ENCODE measurements around the gene OR3A3. TPM values are rescaled to one million over a fixed set of nuclear protein-coding genes. Genes with fewer than 3 reads are reported as not detected.
"Not testable (repeated sequence)": the region's sequence is repeated elsewhere in the genome, so short reads cannot be mapped to it uniquely, and the experiment has no call there.

Gene OR3A3
- not detected for total RNA-seq
- long read RNA-seq, donor 1 = 0 reads
- long read RNA-seq, donor 2 = 0 reads

DNA sequence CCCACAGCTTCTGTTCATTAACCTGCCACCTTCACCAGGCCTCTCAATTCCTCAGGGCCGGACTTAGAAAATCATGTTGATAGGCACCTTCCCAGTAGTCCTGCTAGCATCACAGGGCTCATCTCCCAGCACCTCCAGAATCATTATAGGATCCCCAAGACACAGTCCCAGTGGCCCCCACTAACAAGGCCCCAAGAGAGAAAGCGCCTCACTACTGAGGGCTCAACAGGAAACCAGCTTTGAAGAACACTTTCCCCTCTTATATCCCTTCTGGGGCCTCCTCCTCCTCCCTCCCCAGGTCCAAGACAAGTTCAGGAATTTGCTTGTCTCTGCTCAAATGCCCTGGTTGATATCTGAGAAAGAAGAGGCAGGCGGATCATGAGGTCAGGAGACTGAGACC lies at the start of gene OR3A3:
OR3A3 (plus strand) TSS at position 301 of the 400 bp plus-strand sequence.
- ATAC-seq (no peak), DNase-seq (no peak)
- Histone ChIP-seq H3K4me3 (no peak within 1 kb of the TSS), H3K4me1 (ENCODE audit: low read depth) (no peaks in the 10 kb centered on the region), H3K9me3 (no peaks in the 10 kb centered on the region), H3K36me3 (ENCODE audit: low read depth) (no peaks in the 10 kb centered on the region)
- intact Hi-C loops (cut with DNase I, micrococcal nuclease) = no loop called here
- TF ChIP-seq, protein P1, sequence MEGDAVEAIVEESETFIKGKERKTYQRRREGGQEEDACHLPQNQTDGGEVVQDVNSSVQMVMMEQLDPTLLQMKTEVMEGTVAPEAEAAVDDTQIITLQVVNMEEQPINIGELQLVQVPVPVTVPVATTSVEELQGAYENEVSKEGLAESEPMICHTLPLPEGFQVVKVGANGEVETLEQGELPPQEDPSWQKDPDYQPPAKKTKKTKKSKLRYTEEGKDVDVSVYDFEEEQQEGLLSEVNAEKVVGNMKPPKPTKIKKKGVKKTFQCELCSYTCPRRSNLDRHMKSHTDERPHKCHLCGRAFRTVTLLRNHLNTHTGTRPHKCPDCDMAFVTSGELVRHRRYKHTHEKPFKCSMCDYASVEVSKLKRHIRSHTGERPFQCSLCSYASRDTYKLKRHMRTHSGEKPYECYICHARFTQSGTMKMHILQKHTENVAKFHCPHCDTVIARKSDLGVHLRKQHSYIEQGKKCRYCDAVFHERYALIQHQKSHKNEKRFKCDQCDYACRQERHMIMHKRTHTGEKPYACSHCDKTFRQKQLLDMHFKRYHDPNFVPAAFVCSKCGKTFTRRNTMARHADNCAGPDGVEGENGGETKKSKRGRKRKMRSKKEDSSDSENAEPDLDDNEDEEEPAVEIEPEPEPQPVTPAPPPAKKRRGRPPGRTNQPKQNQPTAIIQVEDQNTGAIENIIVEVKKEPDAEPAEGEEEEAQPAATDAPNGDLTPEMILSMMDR (IDR thresholded peaks at IDR 0.05) = no peak

DNA sequence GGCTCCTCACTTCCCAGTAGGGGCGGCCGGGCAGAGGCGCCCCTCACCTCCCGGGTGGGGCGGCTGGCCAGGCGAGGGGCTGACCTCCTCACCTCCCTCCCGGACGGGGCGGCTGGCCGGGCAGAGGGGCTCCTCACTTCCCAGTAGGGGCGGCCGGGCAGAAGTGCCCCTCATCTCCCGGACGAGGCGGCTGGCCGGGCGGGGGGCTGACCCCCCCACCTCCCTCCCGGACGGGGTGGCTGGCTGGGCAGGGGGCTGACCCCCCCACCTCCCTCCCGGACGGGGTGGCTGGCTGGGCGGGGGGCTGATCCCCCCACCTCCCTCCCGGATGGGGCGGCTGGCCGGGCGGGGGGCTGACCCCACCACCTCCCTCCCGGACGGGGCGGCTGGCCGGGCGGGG lies 40.0 kb upstream of the OR3A3 start:
- DNase-seq; ATAC-seq; H3K4me3 ChIP-seq; H3K36me3 ChIP-seq (ENCODE audit: low read depth); H3K4me1 ChIP-seq (ENCODE audit: low read depth); intact Hi-C loops (cut with DNase I, micrococcal nuclease): not testable (repeated sequence)
- peaks cover 12% of the 10 kb centered on the region for H3K9me3 ChIP-seq

DNA sequence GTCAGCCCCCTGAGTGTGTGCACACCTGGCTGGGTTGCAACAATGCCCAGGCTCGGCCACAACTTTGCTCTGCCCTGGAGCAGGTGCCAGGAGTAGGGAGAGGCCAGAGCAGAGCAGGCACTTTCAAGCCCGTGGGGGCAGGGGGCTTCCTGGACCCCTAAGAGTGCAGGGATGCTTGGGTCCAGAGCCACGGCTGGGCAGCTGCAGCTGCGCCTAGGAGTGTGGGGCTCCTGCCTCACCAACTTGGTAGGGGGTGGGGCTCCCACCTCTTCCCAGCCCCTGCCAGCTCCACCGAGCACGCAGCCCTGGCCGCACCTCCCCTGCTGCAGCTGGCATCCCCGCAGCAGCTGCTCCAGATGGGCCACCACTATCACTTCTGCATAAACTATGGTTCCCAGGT lies 32.8 kb upstream of the OR3A3 start:
- ATAC-seq = no peak
- peaks cover 8% of the 10 kb centered on the region for H3K9me3 ChIP-seq
- no peaks in the 10 kb centered on the region for H3K36me3 ChIP-seq (ENCODE audit: low read depth)
- DNase-seq = no peak
- TF ChIP-seq, protein P1 (IDR thresholded peaks at IDR 0.05) = no peak
- H3K4me1 ChIP-seq (ENCODE audit: low read depth) = no peaks in the 10 kb centered on the region
- intact Hi-C loops (cut with DNase I, micrococcal nuclease) = no loop called here
- H3K4me3 ChIP-seq = no peak overlapping the region

DNA sequence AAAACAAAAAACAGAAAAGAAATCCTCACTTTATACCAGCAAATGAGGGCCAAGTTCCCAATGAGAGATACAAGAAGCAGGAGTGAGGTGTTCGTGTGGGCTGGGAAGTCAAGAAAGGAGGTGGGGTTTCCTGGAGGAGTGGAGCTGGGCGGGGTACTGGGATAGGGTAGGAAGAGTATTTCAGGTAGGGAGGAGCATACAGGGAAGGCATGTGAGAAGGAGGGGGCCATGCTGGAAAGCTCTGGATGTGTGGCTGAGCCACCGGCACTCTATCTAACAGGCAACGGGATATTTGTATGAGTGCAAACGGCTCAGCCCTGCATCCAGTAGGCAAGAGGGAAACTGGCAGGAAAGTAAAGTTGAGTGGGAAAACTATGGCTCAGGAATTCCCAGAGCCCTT lies 29.2 kb upstream of the OR3A3 start:
- DNase-seq (no peak), ATAC-seq (no peak)
- intact Hi-C loops (cut with DNase I, micrococcal nuclease) = no loop called here
- no peaks in the 10 kb centered on the region for H3K4me1 ChIP-seq (ENCODE audit: low read depth)
- TF ChIP-seq, protein P1 (IDR thresholded peaks at IDR 0.05) = no peak
- H3K36me3 ChIP-seq (ENCODE audit: low read depth) = no peaks in the 10 kb centered on the region
- no peaks in the 10 kb centered on the region for H3K9me3 ChIP-seq
- H3K4me3 ChIP-seq = no peak overlapping the region

DNA sequence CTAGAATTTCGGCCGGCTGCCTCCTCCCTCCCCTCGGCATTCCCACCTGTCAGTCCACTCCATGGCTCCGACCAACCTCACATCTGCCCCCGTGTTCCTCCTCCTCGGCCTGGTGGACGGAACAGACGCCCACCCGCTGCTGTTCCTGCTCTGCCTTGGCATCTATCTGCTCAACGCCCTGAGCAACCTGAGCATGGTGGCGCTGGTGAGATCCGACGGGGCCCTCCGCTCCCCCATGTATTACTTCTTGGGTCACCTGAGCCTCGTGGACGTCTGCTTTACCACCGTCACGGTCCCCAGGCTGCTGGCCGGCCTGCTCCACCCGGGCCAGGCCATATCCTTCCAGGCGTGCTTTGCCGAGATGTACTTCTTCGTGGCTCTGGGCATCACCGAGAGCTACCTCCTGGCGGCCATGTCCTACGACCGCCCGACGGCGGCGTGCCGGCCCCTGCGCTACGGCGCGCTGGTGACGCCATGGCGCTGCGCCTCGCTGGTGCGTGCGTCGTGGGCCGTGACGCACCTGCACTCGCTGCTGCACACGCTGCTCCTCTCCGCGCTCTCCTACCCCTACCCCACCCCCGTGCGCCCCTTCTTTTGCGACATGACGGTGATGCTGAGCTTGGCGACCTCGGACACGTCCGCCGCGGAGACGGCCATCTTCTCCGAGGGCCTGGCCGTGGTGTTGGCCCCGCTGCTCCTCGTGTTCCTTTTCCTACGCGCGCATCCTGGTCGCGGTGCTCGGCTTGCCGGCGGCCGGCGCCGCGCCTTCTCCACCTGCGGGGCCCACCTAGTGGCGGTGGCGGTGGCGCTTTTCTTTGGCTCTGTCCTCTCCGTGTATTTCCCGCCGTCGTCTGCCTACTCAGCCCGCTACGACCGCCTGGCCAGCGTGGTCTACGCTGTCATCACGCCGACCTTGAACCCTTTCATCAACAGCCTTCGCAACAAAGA lies 25.0 kb upstream of the OR3A3 start, which contains the start of gene OR3A2:
OR3A2 (minus strand) TSS at position 440 of the 948 bp plus-strand sequence.
- TF ChIP-seq, protein P1 (IDR thresholded peaks at IDR 0.05) = no peak
- ATAC-seq = no peak
- Histone ChIP-seq H3K4me1 (ENCODE audit: low read depth) (no peaks in the 10 kb centered on the region), H3K4me3 (no peak within 1 kb of the TSS), H3K9me3 (no peaks in the 10 kb centered on the region), H3K36me3 (ENCODE audit: low read depth) (no peaks in the 10 kb centered on the region)
- no peak for DNase-seq
- intact Hi-C loops (cut with DNase I, micrococcal nuclease) = no loop called here

- DNase-seq (no peak), ATAC-seq (no peak)
- TF ChIP-seq, protein P1 (IDR thresholded peaks at IDR 0.05) = no peak
- intact Hi-C loops (cut with DNase I, micrococcal nuclease) = no loop called here
- Histone ChIP-seq H3K36me3 (ENCODE audit: low read depth) (no peaks in the 10 kb centered on the region), H3K4me1 (ENCODE audit: low read depth) (no peaks in the 10 kb centered on the region), H3K4me3 (no peak overlapping the region), H3K9me3 (no peaks in the 10 kb centered on the region)
Observed at GRCh38 chr17:3389791-3390190, 21.4 kb upstream of the OR3A3 start.

DNA sequence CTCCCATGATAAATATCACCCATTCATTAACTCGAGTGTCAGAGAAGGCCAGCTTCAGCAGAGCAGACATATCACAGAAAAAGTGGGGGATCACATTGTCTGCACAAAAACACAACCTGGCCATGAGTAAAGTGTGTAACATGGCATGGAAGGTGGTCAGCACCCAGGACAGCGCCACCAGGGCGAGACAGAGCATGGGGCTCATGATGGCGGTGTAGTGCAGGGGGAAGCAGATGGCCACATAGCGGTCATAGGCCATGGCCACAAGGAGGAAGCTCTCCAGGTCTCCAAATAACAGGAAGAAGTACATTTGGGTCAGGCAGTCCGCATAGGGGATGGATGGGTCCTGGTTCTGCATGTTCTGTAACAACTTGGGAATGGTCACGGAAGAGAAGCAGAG lies 13.4 kb upstream of the OR3A3 start:
- H3K36me3 ChIP-seq (ENCODE audit: low read depth); H3K4me3 ChIP-seq; intact Hi-C loops (cut with DNase I, micrococcal nuclease); H3K9me3 ChIP-seq; ATAC-seq; H3K4me1 ChIP-seq (ENCODE audit: low read depth): not testable (repeated sequence)
- DNase-seq = peak in 1 of 3 donors; percentile 2

Data from mucosa of descending colon (tissue), 3 donors.